GM08714 (cell line): Measurements from ENCODE around the gene GALNTL6.

Source experiments
- H3K4me3 ChIP-seq: fragments of 200-500 bp; sonication (Bioruptor generic); 2 replicates; pipeline ENCODE4 v1.5.1; 2014; ENCODE audit warnings: mild to moderate bottlenecking, low read length, inconsistent platforms
- ZNF274 ChIP-seq: IDR thresholded peaks from 2 replicates; pipeline ENCODE4 v1.6.1; 2012; ENCODE audit warnings: mild to moderate bottlenecking, low read depth, low read length

The GALNTL6 gene

GRCh38 chr4:171846893-171847292 is 33.7 kb downstream of the GALNTL6 start:
- TF ChIP-seq ZNF274, result no peak
- H3K4me3 ChIP-seq, result no peak overlapping the region

GRCh38 chr4:171847751-171848150 is 34.5 kb downstream of the GALNTL6 start:
- H3K4me3 ChIP-seq, result no peak overlapping the region
- TF ChIP-seq ZNF274, result no peak

DNA sequence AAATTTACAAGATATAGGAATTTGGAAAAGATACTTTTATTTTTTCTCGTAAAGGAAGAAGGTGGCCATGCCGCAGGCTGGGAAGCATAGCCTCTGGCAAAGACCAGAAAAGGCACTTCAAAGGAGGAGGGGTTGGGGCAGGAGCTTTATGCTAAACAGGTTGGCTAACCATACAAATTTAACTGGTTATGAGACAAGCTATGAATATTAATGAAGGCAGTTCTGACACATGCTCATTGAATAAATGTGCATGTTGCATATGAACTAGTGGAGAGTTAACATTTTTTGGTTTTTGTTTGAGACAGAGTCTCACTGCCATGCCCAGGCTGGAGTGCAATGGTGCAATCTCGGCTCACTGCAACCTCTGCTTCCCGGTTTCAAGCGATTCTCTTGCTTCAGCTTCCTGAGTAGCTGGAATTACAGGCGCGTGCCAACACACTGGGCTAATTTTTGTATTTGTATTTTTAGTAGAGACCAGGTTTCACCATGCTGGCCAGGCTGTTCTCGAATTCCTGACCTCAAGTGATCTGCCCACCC is 36.5 kb downstream of the GALNTL6 start:
- H3K4me3 ChIP-seq, result no peak overlapping the region
- TF ChIP-seq ZNF274, result no peak

DNA sequence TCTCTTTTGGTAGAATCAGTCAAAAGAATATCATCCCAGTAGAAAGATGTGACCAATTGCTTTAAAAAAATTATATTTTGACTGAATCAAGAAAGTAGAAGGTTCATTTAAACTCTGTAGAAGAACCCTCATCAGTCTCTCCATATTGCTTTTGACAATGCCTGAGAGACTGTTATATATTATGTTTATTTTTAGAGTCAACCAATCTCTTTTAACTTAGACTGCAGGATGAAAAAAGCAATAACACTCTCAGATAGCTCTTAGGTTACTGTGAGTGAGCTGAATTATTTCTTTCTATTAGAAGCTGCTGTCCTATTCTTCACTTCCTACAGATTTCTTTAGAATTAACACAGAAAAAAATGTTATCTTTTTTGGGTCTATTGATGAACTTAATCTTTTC is 38.1 kb downstream of the GALNTL6 start:
- TF ChIP-seq ZNF274, result no peak
- H3K4me3 ChIP-seq, result no peak overlapping the region

- TF ChIP-seq ZNF274, result no peak
- no peak overlapping the region for H3K4me3 ChIP-seq
These were observed 44.3 kb downstream of the GALNTL6 start for GRCh38 chr4:171857302-171858012.

DNA sequence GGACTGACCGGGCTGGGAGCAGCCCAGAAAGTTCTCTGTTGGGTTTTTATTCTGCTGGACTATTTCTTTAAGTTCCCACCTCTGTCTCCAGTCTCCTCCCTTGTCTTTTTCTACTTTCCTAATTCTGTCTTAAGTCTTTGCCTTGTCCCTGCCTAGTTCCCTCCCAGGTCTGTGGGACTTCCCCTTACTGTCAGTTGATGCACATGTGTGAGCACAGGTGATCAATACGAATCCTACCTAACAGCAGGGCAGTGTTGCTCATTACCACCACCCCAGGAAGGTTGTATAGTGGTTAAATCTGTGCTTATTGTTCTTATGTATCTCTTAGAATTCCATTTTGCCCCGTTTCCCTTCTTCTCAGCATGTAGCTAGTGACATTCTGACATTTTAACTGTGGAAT is 62.1 kb downstream of the GALNTL6 start:
- no peak overlapping the region for H3K4me3 ChIP-seq
- TF ChIP-seq ZNF274, result no peak

DNA sequence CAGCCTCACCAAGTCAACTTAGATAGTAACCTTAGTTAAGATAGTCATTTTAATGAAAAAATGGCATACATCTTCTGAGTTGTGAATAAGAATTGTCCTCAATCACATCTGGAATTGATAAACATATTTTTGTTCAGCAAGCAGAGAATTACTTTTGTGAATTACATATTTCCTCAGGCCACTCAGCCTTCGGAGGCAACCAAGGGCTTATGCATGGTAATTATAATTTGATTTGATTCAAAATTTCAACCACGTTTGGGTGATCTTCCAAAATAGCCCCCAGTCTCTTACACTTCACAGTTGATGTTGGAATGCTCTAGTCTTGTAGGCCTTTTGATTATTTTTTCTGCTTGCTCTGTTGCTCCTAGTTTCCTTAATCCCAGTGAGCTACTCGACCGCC is 63.4 kb downstream of the GALNTL6 start:
- no peak overlapping the region for H3K4me3 ChIP-seq
- TF ChIP-seq ZNF274, result no peak

GRCh38 chr4:171880136-171880535 is 66.9 kb downstream of the GALNTL6 start:
- H3K4me3 ChIP-seq, result no peak overlapping the region
- TF ChIP-seq ZNF274, result no peak

- no peak overlapping the region for H3K4me3 ChIP-seq
- no peak for TF ChIP-seq ZNF274
These were observed 76.5 kb downstream of the GALNTL6 start for GRCh38 chr4:171889681-171890080.

DNA sequence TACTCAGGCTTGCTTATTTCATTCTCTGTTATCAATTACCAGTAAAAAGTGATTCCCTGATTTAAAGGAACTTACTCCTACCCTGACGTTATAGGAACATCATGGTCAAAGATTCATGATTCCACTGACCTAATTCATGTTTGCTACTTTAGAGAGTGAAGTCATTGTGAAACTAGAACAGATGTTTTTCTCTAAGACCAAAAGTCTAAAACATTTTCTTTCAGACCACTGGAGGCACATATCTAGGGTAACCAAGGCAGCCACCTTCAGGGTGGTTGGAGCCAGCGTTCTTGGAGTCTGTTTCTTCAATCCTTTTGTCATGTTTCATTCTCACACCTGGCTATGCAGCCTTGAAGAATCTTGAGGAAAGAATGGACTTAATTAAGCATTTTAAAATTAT is 77.8 kb downstream of the GALNTL6 start:
- no peak overlapping the region for H3K4me3 ChIP-seq
- TF ChIP-seq ZNF274, result no peak

GRCh38 chr4:171896426-171896825 is 83.2 kb downstream of the GALNTL6 start:
- H3K4me3 ChIP-seq, result no peak overlapping the region
- TF ChIP-seq ZNF274, result no peak

- TF ChIP-seq ZNF274, result no peak
- H3K4me3 ChIP-seq, result no peak overlapping the region
These were observed 106.1 kb downstream of the GALNTL6 start for GRCh38 chr4:171919314-171919713.

DNA sequence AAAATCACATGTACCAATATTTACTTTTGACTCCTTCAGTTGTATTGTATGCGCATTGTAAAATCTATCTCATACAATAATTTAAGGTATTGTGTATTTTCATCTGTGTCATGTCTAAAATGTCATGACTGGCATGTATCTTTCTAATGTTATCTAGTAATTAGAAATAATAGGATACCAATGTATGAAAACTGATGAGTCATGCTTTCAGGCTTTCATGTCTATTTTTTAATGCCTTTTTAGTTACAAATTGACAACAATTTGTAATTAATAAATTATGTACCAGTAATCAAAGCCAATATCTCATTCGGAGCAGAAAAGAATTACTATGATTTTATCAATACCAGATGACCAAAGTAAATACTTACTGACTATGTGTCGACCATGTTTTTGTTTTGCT is 107.7 kb downstream of the GALNTL6 start:
- no peak for TF ChIP-seq ZNF274

DNA sequence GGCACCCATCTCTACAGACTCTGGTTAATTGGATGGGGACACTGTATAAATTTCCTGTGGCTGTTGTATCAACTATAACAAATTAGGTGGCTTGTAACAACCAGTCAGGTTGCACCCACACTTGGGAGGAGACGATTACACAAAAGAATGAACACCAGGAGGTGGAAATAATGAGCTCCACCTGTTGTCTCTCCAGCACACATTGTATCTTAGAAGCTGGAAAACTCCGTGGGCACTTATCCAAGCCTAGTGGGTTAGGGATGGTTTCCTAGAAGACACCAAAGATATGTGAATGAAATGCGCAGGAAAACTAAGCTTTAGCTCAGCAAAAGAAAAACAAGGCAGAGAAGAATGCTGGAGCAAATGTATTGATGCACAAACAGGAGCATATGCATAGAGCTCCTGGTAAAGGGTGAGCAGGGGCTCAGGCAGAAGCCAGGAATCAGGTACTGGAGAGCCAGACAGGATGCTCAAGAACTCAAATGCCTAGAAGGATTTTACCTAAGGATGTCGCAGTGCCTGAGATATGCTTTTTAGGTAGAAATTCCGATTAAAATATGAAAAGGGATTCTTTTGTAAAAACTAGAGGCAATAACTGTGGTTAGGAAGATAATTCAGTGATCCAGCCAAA is 111.7 kb downstream of the GALNTL6 start:
- TF ChIP-seq ZNF274, result no peak
- no peak overlapping the region for H3K4me3 ChIP-seq

More for the DNA sequence above, 107.7 kb downstream of the GALNTL6 start:
- no peak overlapping the region for H3K4me3 ChIP-seq

GRCh38 chr4:171928336-171928735 is 115.1 kb downstream of the GALNTL6 start:
- H3K4me3 ChIP-seq, result no peak overlapping the region

DNA sequence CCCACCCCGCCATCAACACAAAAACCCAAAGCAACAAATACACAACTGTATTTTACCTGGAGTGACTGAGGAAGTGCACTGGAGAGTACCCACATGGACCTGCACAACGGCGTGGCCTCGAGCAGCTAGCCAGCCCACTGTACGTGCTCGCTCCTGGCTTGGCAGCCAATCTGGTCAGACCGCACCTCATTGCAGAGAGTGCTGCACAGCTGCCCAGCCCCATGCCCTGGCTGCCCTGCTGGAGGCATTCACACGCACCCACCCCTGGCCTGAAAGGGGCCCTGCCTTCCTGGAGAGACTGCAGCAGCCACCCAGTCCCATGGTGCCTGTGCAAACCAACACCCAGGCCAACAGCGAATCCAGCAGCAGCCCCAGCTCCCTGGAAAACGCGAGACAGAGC is 116.3 kb downstream of the GALNTL6 start:
- no peak for TF ChIP-seq ZNF274
- no peak overlapping the region for H3K4me3 ChIP-seq

More at GRCh38 chr4:171928336-171928735, 115.1 kb downstream of the GALNTL6 start:
- no peak for TF ChIP-seq ZNF274
